Measurements from ENCODE around the gene PRDM16. TPM values are rescaled to one million over a fixed set of nuclear protein-coding genes. Genes with fewer than 3 reads are reported as not detected.

PRDM16 gene
- polyA plus RNA-seq, 3 donors, result not detected

GRCh38 chr1:3440711-3441409 lies 371.9 kb downstream of the PRDM16 start:
- DNase-seq, result no peak
- Histone ChIP-seq H3K9ac (ENCODE audit: insufficient read depth, low read length, poor library complexity, severe bottlenecking) (no peak overlapping the region), H3K4me2 (replicated peaks; ENCODE audit: extremely low read depth, low read length, poor library complexity, severe bottlenecking) (no peak overlapping the region), H3K36me3 (replicated peaks in 1 of 2; ENCODE audit: control insufficient read depth in 1 of 2, insufficient read depth in 2 of 2, low read length in 2 of 2) (no peaks in the 10 kb centered on the region), H3K4me3 (replicated peaks in 1 of 3; ENCODE audit: low read depth in 2 of 3, low read length in 3 of 3) (no peak overlapping the region), H3K4me1 (ENCODE audit: control insufficient read depth in 1 of 2, insufficient read depth in 2 of 2, low read length in 2 of 2) (no peaks in the 10 kb centered on the region), H3K79me2 (ENCODE audit: insufficient read depth, low read length) (no peaks in the 10 kb centered on the region), H4K20me1 (ENCODE audit: insufficient read depth, low read length) (no peaks in the 10 kb centered on the region), H2AFZ (ENCODE audit: insufficient read depth, low read depth, low read length, poor library complexity, severe bottlenecking) (no peak overlapping the region), H3K27ac (ENCODE audit: low read depth in 1 of 2, low read length in 2 of 2) (no peak overlapping the region), H3K9me3 (replicated peaks in 1 of 2; ENCODE audit: control insufficient read depth in 1 of 2, insufficient read depth in 1 of 2, low read length in 2 of 2) (peaks cover 0 to 2% of the 10 kb centered on the region in 2 donors), H3K27me3 (ENCODE audit: control insufficient read depth in 2 of 2, insufficient read depth in 2 of 2, low read length in 2 of 2) (no peaks in the 10 kb centered on the region)
- TF ChIP-seq CTCF (IDR thresholded peaks at IDR 0.05), result no peak
- Mint-ChIP-seq H3K27ac (no peak overlapping the region), H3K27me3 (ENCODE audit: low read depth in 3 of 3) (peaks cover 8 to 13% (median 12%) of the 10 kb centered on the region in 3 donors), H3K4me1 (no peaks in the 10 kb centered on the region), H3K4me3 (no peak overlapping the region), H3K36me3 (no peaks in the 10 kb centered on the region), H3K9me3 (peaks cover 0 to 9% (median 6%) of the 10 kb centered on the region in 7 donors)
- intact Hi-C loops (cut with micrococcal nuclease), result loop anchor here in 1 of 2 donors (10.0 kb wide), 1 partner anchor 154 kb away; no protein-coding TSS in a partner anchor
- WGBS (ENCODE audit: insufficient coverage), result 85% methylated on average over 17 of the region's 20 CpGs

- Histone ChIP-seq H3K4me3 (replicated peaks in 1 of 3; ENCODE audit: low read depth in 2 of 3, low read length in 3 of 3) (no peak overlapping the region), H3K27me3 (ENCODE audit: control insufficient read depth in 2 of 2, insufficient read depth in 2 of 2, low read length in 2 of 2) (no peaks in the 10 kb centered on the region)
These were observed 372.4 kb downstream of the PRDM16 start for GRCh38 chr1:3441410-3441847.

More at GRCh38 chr1:3441410-3441847, 372.4 kb downstream of the PRDM16 start:
- intact Hi-C loops (cut with micrococcal nuclease), result loop anchor here in 1 of 2 donors (10.0 kb wide), 1 partner anchor 153 kb away; no protein-coding TSS in a partner anchor
- H3K9me3 ChIP-seq (replicated peaks in 1 of 2; ENCODE audit: control insufficient read depth in 1 of 2, insufficient read depth in 1 of 2, low read length in 2 of 2), result peaks cover 0 to 5% of the 10 kb centered on the region in 2 donors
- Mint-ChIP-seq H3K27me3 (ENCODE audit: low read depth in 3 of 3) (peaks cover 8 to 13% (median 12%) of the 10 kb centered on the region in 3 donors), H3K4me3 (no peak overlapping the region), H3K36me3 (no peaks in the 10 kb centered on the region), H3K9me3 (peaks cover 0 to 15% (median 10%) of the 10 kb centered on the region in 7 donors), H3K4me1 (no peaks in the 10 kb centered on the region), H3K27ac (no peak overlapping the region)
- no peaks in the 10 kb centered on the region for H3K36me3 ChIP-seq (replicated peaks in 1 of 2; ENCODE audit: control insufficient read depth in 1 of 2, insufficient read depth in 2 of 2, low read length in 2 of 2)
- H4K20me1 ChIP-seq (ENCODE audit: insufficient read depth, low read length), result no peaks in the 10 kb centered on the region
- H3K4me2 ChIP-seq (replicated peaks; ENCODE audit: extremely low read depth, low read length, poor library complexity, severe bottlenecking), result no peak overlapping the region
- no peak overlapping the region for H3K27ac ChIP-seq (ENCODE audit: low read depth in 1 of 2, low read length in 2 of 2)
- H3K9ac ChIP-seq (ENCODE audit: insufficient read depth, low read length, poor library complexity, severe bottlenecking), result no peak overlapping the region
- no peak for DNase-seq
- TF ChIP-seq CTCF (IDR thresholded peaks at IDR 0.05), result no peak
- 86% methylated on average over 6 of the region's 8 CpGs for WGBS (ENCODE audit: insufficient coverage)
- no peaks in the 10 kb centered on the region for H3K79me2 ChIP-seq (ENCODE audit: insufficient read depth, low read length)
- H3K4me1 ChIP-seq (ENCODE audit: control insufficient read depth in 1 of 2, insufficient read depth in 2 of 2, low read length in 2 of 2), result no peaks in the 10 kb centered on the region
- H2AFZ ChIP-seq (ENCODE audit: insufficient read depth, low read depth, low read length, poor library complexity, severe bottlenecking), result no peak overlapping the region

Data from CD14-positive monocyte (primary cell).